Gastrocnemius medialis (tissue), 4 donors: ENCODE results near the gene DNASE1L1.

Experiments used
- CTCF ChIP-seq, 5 experiments: fragments of 450-650 bp in 3 of 5; fragments of 200-600 bp in 2 of 5; sonication (generic) in 2 of 5; IDR thresholded peaks in 4 of 5; conservative IDR thresholded peaks in 1 of 5; 1 replicate in 4 of 5; 2 replicates in 1 of 5; pipeline ENCODE4 v1.5.1; 2016 to 2019; ENCODE audit warnings: antibody characterized with exemption in 5 of 5, mild to moderate bottlenecking in 3 of 5, moderate library complexity in 3 of 5
- POLR2A ChIP-seq, 2 donors: fragments of 450-650 bp; IDR thresholded peaks; one replicate each; pipeline ENCODE4 v1.6.1; 2017; ENCODE audit warnings: antibody characterized with exemption in 2 of 2, mild to moderate bottlenecking in 2 of 2, moderate library complexity in 2 of 2

GRCh38 chrX:154429711-154430110 is 20.7 kb upstream of the DNASE1L1 start:
- no peak for TF ChIP-seq CTCF (IDR thresholded peaks at IDR 0.05 in 4 of 5, conservative IDR thresholded peaks at IDR 0.05 in 1 of 5)
- TF ChIP-seq POLR2A (IDR thresholded peaks at IDR 0.05), result no peak
